Renal cortex interstitium (tissue), 15 donors: ENCODE measurements around the gene SF3B2. TPM values are rescaled to one million over a fixed set of nuclear protein-coding genes. Genes with fewer than 3 reads are reported as not detected.
"Not testable (repeated sequence)": the region's sequence is repeated elsewhere in the genome, so short reads cannot be mapped to it uniquely, and the experiment has no call there.

Experiments
- DNase-seq, 11 donors: peaks; one replicate each; pipeline ENCODE4 v3.0.0-alpha.2; 2013; ENCODE audit warnings: low read depth in 9 of 11, low spot score in 4 of 11; ENCODE audit errors: extremely low read depth in 1 of 11
- long read RNA-seq, 16 experiments: transcript quantifications; one replicate each; lab custom pipeline, GENCODE V29; 2026
- polyA plus RNA-seq, 3 donors: library from polyadenylated mRNA; unstranded; fragments of 120-200 nt; gene quantifications; one replicate each; pipeline ENCODE4 v1.2.1, GENCODE V29; 2013; ENCODE audit not compliant: insufficient read length in 3 of 3

SF3B2 gene
- 100 to 1,000 TPM; 237 to 257 (median 251) TPM for polyA plus RNA-seq
- long read RNA-seq, donor 1, partial matches to known transcripts: 42 of 53 reads
- long read RNA-seq, donor 1, other reads (novel, unspliced or antisense): 0 of 53 reads
- long read RNA-seq, donor 2, transcript SF3B2-201 (22 exons, 2,903 nt): major isoform, 5 of 87 reads
- long read RNA-seq, donor 2, transcript SF3B2-212 (4 exons, 616 nt): major isoform, 5 of 87 reads
- long read RNA-seq, donor 2, partial matches to known transcripts: 67 of 87 reads
- long read RNA-seq, donor 2, other reads (novel, unspliced or antisense): 6 of 87 reads
- long read RNA-seq, donor 3, transcript SF3B2-201 (22 exons, 2,903 nt): major isoform, 19 of 124 reads
- long read RNA-seq, donor 3, transcript SF3B2-212 (4 exons, 616 nt): minor isoform, 9 of 124 reads
- long read RNA-seq, donor 3, partial matches to known transcripts: 93 of 124 reads
- long read RNA-seq, donor 3, other reads (novel, unspliced or antisense): 0 of 124 reads
- long read RNA-seq, donor 4, transcript SF3B2-201 (22 exons, 2,903 nt): major isoform, 13 of 45 reads
- long read RNA-seq, donor 4, partial matches to known transcripts: 28 of 45 reads
- long read RNA-seq, donor 4, other reads (novel, unspliced or antisense): 0 of 45 reads
- long read RNA-seq, donor 5: 0 reads
- long read RNA-seq, donor 6, transcript SF3B2-212 (4 exons, 616 nt): major isoform, 6 of 75 reads
- long read RNA-seq, donor 6, transcript SF3B2-201 (22 exons, 2,903 nt): major isoform, 6 of 75 reads
- long read RNA-seq, donor 6, partial matches to known transcripts: 61 of 75 reads
- long read RNA-seq, donor 6, other reads (novel, unspliced or antisense): 0 of 75 reads
- long read RNA-seq, donor 7, transcript SF3B2-201 (22 exons, 2,903 nt): major isoform, 8 of 79 reads
- long read RNA-seq, donor 7, partial matches to known transcripts: 63 of 79 reads
- long read RNA-seq, donor 7, other reads (novel, unspliced or antisense): 5 of 79 reads
- long read RNA-seq, donor 8, transcript SF3B2-201 (22 exons, 2,903 nt): major isoform, 6 of 157 reads
- long read RNA-seq, donor 8, partial matches to known transcripts: 136 of 157 reads
- long read RNA-seq, donor 8, other reads (novel, unspliced or antisense): 0 of 157 reads
- long read RNA-seq, donor 9, transcript SF3B2-201 (22 exons, 2,903 nt): major isoform, 14 of 54 reads
- long read RNA-seq, donor 9, partial matches to known transcripts: 38 of 54 reads
- long read RNA-seq, donor 9, other reads (novel, unspliced or antisense): 0 of 54 reads
- long read RNA-seq, donor 10, partial matches to known transcripts: 53 of 61 reads
- long read RNA-seq, donor 10, other reads (novel, unspliced or antisense): 0 of 61 reads
- long read RNA-seq, donor 11, transcript SF3B2-201 (22 exons, 2,903 nt): major isoform, 13 of 52 reads
- long read RNA-seq, donor 11, partial matches to known transcripts: 37 of 52 reads
- long read RNA-seq, donor 11, other reads (novel, unspliced or antisense): 0 of 52 reads
- long read RNA-seq, donor 12, partial matches to known transcripts: 26 of 31 reads
- long read RNA-seq, donor 12, other reads (novel, unspliced or antisense): 0 of 31 reads
- long read RNA-seq, donor 13: 0 reads
- long read RNA-seq, donor 14, transcript SF3B2-201 (22 exons, 2,903 nt): major isoform, 10 of 51 reads
- long read RNA-seq, donor 14, partial matches to known transcripts: 35 of 51 reads
- long read RNA-seq, donor 14, other reads (novel, unspliced or antisense): 0 of 51 reads
- long read RNA-seq, donor 15, partial matches to known transcripts: 21 of 25 reads
- long read RNA-seq, donor 15, other reads (novel, unspliced or antisense): 0 of 25 reads
- long read RNA-seq, donor 16, transcript SF3B2-201 (22 exons, 2,903 nt): major isoform, 31 of 208 reads
- long read RNA-seq, donor 16, transcript SF3B2-211 (2 exons, 1,440 nt): minor isoform, 5 of 208 reads
- long read RNA-seq, donor 16, partial matches to known transcripts: 157 of 208 reads
- long read RNA-seq, donor 16, other reads (novel, unspliced or antisense): 5 of 208 reads

GRCh38 chr11:66051766-66052663 is at the start of gene SF3B2:
Gene SF3B2, plus strand, starts transcription at chr11:66052364. Its CDS starts 21 bp downstream, at chr11:66052385.
- peak; percentile 89 to 98 (median 97) for DNase-seq

- no peak for DNase-seq
Observed at GRCh38 chr11:66002648-66003225, 49.4 kb upstream of the SF3B2 start.

- DNase-seq: no peak
Observed at GRCh38 chr11:66003291-66003690, 48.9 kb upstream of the SF3B2 start.

- no peak for DNase-seq
Observed at GRCh38 chr11:66004186-66004585, 48.0 kb upstream of the SF3B2 start.

GRCh38 chr11:66006134-66006890 is 45.9 kb upstream of the SF3B2 start:
- DNase-seq: no peak

- no peak for DNase-seq
Observed at GRCh38 chr11:66006891-66007176, 45.3 kb upstream of the SF3B2 start.

- no peak for DNase-seq
Observed at GRCh38 chr11:66007201-66007634, 44.9 kb upstream of the SF3B2 start.

GRCh38 chr11:66008095-66008467 is 44.1 kb upstream of the SF3B2 start:
- DNase-seq: no peak

- DNase-seq: no peak
Observed at GRCh38 chr11:66008468-66009101, 43.6 kb upstream of the SF3B2 start.

- DNase-seq: not testable (repeated sequence)
Observed at GRCh38 chr11:66010036-66010435, 42.1 kb upstream of the SF3B2 start.

- no peak for DNase-seq
Observed at GRCh38 chr11:66011239-66011784, 40.9 kb upstream of the SF3B2 start.

GRCh38 chr11:66011785-66012303 is 40.3 kb upstream of the SF3B2 start, which contains the start of gene CST6:
Gene CST6, plus strand, starts transcription at chr11:66012008. Its CDS starts 37 bp downstream, at chr11:66012045.
- no peak for DNase-seq

GRCh38 chr11:66012371-66012945 is 39.7 kb upstream of the SF3B2 start:
- no peak for DNase-seq

- DNase-seq: no peak
Observed at GRCh38 chr11:66012946-66013761, 39.0 kb upstream of the SF3B2 start.
